Measurements from ENCODE around the gene TIMP2. TPM values are rescaled to one million over a fixed set of nuclear protein-coding genes. Genes with fewer than 3 reads are reported as not detected.

Gene TIMP2
- total RNA-seq, 1 experiment from 2014 or later: 29.0 TPM

- TF ChIP-seq CTCF (conservative IDR thresholded peaks at IDR 0.05): no peak
- H2AFZ ChIP-seq (ENCODE audit: low read length): no peak overlapping the region
- Mint-ChIP-seq H3K27me3 (ENCODE audit: low read depth) (no peaks in the 10 kb centered on the region; the same call in none of the 2 replicates), H3K4me3 (no peak overlapping the region), H3K9me3 (no peaks in the 10 kb centered on the region; a peak in 1 of 5 replicates), H3K4me1 (peaks cover 0 to 11% of the 10 kb centered on the region in 2 experiments; a peak in 2 of 4 replicates), H3K36me3 (ENCODE audit: insufficient read depth in 1 of 3, low read depth in 3 of 3) (no peaks in the 10 kb centered on the region), H3K27ac (no peak overlapping the region; a peak in 1 of 7 replicates)
- no peak overlapping the region for H2BK20ac ChIP-seq (ENCODE audit: low read depth, low read length, poor library complexity, severe bottlenecking)
- H3K27ac ChIP-seq (ENCODE audit: insufficient read length, low read depth, low read length): no peak overlapping the region
- H3K4me2 ChIP-seq (ENCODE audit: insufficient read depth, insufficient read length, low read length): no peak overlapping the region
- no peak overlapping the region for H2AK5ac ChIP-seq (ENCODE audit: insufficient read length, low read length)
- WGBS (ENCODE audit: extremely low coverage, insufficient read length, low lambda C conversion rate): no CpG with 5 or more reads among the region's 7 CpGs
- H3K4ac ChIP-seq (ENCODE audit: low read depth, low read length): no peak overlapping the region
- no peak overlapping the region for H4K91ac ChIP-seq (ENCODE audit: insufficient read length, low read depth, low read length)
- H3K56ac ChIP-seq (ENCODE audit: insufficient read length, low read depth, low read length): no peak overlapping the region
- no peaks in the 10 kb centered on the region for H3K79me2 ChIP-seq (ENCODE audit: insufficient read depth, low read length)
- H3K9me3 ChIP-seq (ENCODE audit: control insufficient read depth, low read depth, low read length): no peaks in the 10 kb centered on the region
- no peak overlapping the region for H3K23ac ChIP-seq (ENCODE audit: insufficient read length, low read depth, low read length)
- H3K14ac ChIP-seq (ENCODE audit: insufficient read depth, low read length): no peak overlapping the region
- no peaks in the 10 kb centered on the region for H4K20me1 ChIP-seq (ENCODE audit: control insufficient read depth, insufficient read depth, insufficient read length)
- H3K23me2 ChIP-seq (ENCODE audit: insufficient read length, low read depth, low read length, poor library complexity, severe bottlenecking): no peaks in the 10 kb centered on the region
- no peak overlapping the region for H2BK5ac ChIP-seq (ENCODE audit: insufficient read length, low read length)
- DNase-seq: peak; percentile 26
- H3K18ac ChIP-seq (ENCODE audit: insufficient read length, low read depth, low read length): no peak overlapping the region
- H3K27me3 ChIP-seq (ENCODE audit: insufficient read depth, low read length): no peaks in the 10 kb centered on the region
- no peaks in the 10 kb centered on the region for H3K4me1 ChIP-seq (ENCODE audit: insufficient read depth, low read length)
- no peak overlapping the region for H2BK15ac ChIP-seq (ENCODE audit: low read depth, low read length)
- H3K9ac ChIP-seq (ENCODE audit: extremely low read depth, insufficient read length, low read length): no peak overlapping the region
- no peak overlapping the region for H3T11ph ChIP-seq (ENCODE audit: low read length)
- no peak overlapping the region for H4K8ac ChIP-seq (replicated peaks; ENCODE audit: insufficient read length, low read depth, low read length)
- H3K79me1 ChIP-seq (ENCODE audit: insufficient read depth, low read depth, low read length, poor library complexity, severe bottlenecking): no peaks in the 10 kb centered on the region
- H2BK120ac ChIP-seq (ENCODE audit: low read depth, low read length, poor library complexity, severe bottlenecking): no peak overlapping the region
- no peak overlapping the region for H2BK12ac ChIP-seq (ENCODE audit: insufficient read length, low read depth, low read length)
- H4K5ac ChIP-seq (ENCODE audit: insufficient read length, low read depth, low read length): no peak overlapping the region
Observed at GRCh38 chr17:78958641-78959127, 33.5 kb upstream of the TIMP2 start.

Measured in H9 (cell line).